Lung microvascular endothelial cell (primary cell): ENCODE measurements around the gene MDM1. TPM values are rescaled to one million over a fixed set of nuclear protein-coding genes. Genes with fewer than 3 reads are reported as not detected.

Source experiments
- total RNA-seq: library from RNA; depleted of rRNA; stranded (reverse); fragments of >200 nt; gene quantifications from 2 replicates; pipeline ENCODE4 v1.2.1, GENCODE V29; 2014

Gene MDM1
- total RNA-seq, 1 donor from 2014 or later, result 5.6 TPM

Other genes with a start within 250 kb of the MDM1 start
- gene IFNG, start 172.6 kb downstream of the MDM1 start, total RNA-seq, result not detected in 2 replicates
- gene IL26, start 106.6 kb downstream of the MDM1 start, total RNA-seq, result not detected in 2 replicates
- gene IL22, start 78.8 kb downstream of the MDM1 start, total RNA-seq, result not detected in 2 replicates